Liver (tissue), 3 donors: ENCODE results near the gene PDGFC.

Experiments
- FOXA1 ChIP-seq: IDR thresholded peaks from 2 replicates; pipeline ENCODE4 v1.6.1; 2016; ENCODE audit warnings: antibody characterized with exemption
- GABPA ChIP-seq, 2 donors: IDR thresholded peaks in 1 of 2; conservative IDR thresholded peaks in 1 of 2; 2 replicates each; pipeline ENCODE4 v1.6.1; 2016; ENCODE audit warnings: antibody characterized with exemption in 2 of 2, mild to moderate bottlenecking in 1 of 2, moderate library complexity in 1 of 2
- HNF4G ChIP-seq: IDR thresholded peaks from 2 replicates; pipeline ENCODE4 v1.6.1; 2016; ENCODE audit warnings: antibody characterized with exemption
- JUND ChIP-seq, 2 donors: IDR thresholded peaks; 2 replicates each; pipeline ENCODE4 v1.6.1; 2016; ENCODE audit warnings: antibody characterized with exemption in 2 of 2
- RAD21 ChIP-seq, 2 donors: IDR thresholded peaks; 2 replicates each; pipeline ENCODE4 v1.6.1; 2016; ENCODE audit warnings: antibody characterized with exemption in 2 of 2, mild to moderate bottlenecking in 2 of 2
- SP1 ChIP-seq: IDR thresholded peaks from 2 replicates; pipeline ENCODE4 v1.6.1; 2018; ENCODE audit warnings: antibody characterized with exemption, mild to moderate bottlenecking
- TAF1 ChIP-seq: conservative IDR thresholded peaks from 2 replicates; pipeline ENCODE4 v1.6.1; 2016; ENCODE audit warnings: antibody characterized with exemption, mild to moderate bottlenecking
- YY1 ChIP-seq: IDR thresholded peaks from 2 replicates; pipeline ENCODE4 v1.6.1; 2016; ENCODE audit warnings: antibody characterized with exemption, mild to moderate bottlenecking
- TF ChIP-seq, protein P1 (sequence below): fragments of 150-350 bp; IDR thresholded peaks from 2 replicates; pipeline ENCODE4 v1.5.1; 2017; ENCODE audit warnings: improper control_type of control experiment, low read depth, low read length; ENCODE audit not compliant: missing input control
- TF ChIP-seq, protein P2 (sequence below): IDR thresholded peaks from 2 replicates; pipeline ENCODE4 v1.6.1; 2016; ENCODE audit warnings: antibody characterized with exemption, mild to moderate bottlenecking
- TF ChIP-seq, protein P3 (sequence below): IDR thresholded peaks from 2 replicates; pipeline ENCODE4 v1.6.1; 2016; ENCODE audit warnings: antibody characterized with exemption
- donor health status: healthy.
- donor health status: healthy.

DNA sequence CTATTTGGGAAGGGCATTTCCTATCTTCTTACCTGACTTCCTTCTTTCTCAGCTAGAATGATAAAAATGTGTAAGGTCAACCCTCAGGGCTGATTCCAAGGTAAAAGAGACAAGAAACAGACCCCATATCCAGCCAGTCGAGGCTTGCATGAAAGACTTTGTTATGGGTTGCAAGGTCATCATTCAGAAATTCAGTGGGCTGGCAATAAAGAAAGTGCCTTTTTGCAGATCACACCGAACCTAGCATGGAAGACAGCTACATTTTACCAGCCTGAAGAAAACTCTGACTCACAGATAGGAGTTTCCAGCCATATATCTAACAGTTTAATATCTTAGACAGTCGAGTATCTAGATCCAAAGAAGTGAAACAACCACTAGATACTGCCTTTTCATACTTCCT, 87.4 kb downstream of the PDGFC start:
- TF ChIP-seq, protein P1, sequence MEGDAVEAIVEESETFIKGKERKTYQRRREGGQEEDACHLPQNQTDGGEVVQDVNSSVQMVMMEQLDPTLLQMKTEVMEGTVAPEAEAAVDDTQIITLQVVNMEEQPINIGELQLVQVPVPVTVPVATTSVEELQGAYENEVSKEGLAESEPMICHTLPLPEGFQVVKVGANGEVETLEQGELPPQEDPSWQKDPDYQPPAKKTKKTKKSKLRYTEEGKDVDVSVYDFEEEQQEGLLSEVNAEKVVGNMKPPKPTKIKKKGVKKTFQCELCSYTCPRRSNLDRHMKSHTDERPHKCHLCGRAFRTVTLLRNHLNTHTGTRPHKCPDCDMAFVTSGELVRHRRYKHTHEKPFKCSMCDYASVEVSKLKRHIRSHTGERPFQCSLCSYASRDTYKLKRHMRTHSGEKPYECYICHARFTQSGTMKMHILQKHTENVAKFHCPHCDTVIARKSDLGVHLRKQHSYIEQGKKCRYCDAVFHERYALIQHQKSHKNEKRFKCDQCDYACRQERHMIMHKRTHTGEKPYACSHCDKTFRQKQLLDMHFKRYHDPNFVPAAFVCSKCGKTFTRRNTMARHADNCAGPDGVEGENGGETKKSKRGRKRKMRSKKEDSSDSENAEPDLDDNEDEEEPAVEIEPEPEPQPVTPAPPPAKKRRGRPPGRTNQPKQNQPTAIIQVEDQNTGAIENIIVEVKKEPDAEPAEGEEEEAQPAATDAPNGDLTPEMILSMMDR, result no peak
- TF ChIP-seq, protein P2, sequence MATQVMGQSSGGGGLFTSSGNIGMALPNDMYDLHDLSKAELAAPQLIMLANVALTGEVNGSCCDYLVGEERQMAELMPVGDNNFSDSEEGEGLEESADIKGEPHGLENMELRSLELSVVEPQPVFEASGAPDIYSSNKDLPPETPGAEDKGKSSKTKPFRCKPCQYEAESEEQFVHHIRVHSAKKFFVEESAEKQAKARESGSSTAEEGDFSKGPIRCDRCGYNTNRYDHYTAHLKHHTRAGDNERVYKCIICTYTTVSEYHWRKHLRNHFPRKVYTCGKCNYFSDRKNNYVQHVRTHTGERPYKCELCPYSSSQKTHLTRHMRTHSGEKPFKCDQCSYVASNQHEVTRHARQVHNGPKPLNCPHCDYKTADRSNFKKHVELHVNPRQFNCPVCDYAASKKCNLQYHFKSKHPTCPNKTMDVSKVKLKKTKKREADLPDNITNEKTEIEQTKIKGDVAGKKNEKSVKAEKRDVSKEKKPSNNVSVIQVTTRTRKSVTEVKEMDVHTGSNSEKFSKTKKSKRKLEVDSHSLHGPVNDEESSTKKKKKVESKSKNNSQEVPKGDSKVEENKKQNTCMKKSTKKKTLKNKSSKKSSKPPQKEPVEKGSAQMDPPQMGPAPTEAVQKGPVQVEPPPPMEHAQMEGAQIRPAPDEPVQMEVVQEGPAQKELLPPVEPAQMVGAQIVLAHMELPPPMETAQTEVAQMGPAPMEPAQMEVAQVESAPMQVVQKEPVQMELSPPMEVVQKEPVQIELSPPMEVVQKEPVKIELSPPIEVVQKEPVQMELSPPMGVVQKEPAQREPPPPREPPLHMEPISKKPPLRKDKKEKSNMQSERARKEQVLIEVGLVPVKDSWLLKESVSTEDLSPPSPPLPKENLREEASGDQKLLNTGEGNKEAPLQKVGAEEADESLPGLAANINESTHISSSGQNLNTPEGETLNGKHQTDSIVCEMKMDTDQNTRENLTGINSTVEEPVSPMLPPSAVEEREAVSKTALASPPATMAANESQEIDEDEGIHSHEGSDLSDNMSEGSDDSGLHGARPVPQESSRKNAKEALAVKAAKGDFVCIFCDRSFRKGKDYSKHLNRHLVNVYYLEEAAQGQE, result no peak
- TF ChIP-seq HNF4G, result no peak
- no peak for TF ChIP-seq GABPA (IDR thresholded peaks at IDR 0.05 in 1 of 2, conservative IDR thresholded peaks at IDR 0.05 in 1 of 2)
- TF ChIP-seq TAF1, result no peak
- TF ChIP-seq, protein P3, sequence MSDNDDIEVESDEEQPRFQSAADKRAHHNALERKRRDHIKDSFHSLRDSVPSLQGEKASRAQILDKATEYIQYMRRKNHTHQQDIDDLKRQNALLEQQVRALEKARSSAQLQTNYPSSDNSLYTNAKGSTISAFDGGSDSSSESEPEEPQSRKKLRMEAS, result no peak
- TF ChIP-seq FOXA1, result no peak
- TF ChIP-seq JUND (IDR thresholded peaks at IDR 0.05), result no peak
- TF ChIP-seq RAD21 (IDR thresholded peaks at IDR 0.05), result no peak
- no peak for TF ChIP-seq SP1
- no peak for TF ChIP-seq YY1
